HG03442 (cell line): ENCODE data around the gene CCDC106.
A peak's percentile ranks its signal among the peaks of the same experiment; 100 is the strongest.

Experiments used
- ATAC-seq: cut with Tn5 transposase; IDR thresholded peaks from one replicate; pipeline ENCODE4 v1.9.1; 2021; ENCODE audit warnings: mild to moderate bottlenecking, moderate library complexity; ENCODE audit not compliant: unreplicated experiment

Gene CCDC106

GRCh38 chr19:55649268-55650125, 1.5 kb downstream of the CCDC106 start:
- no peak for ATAC-seq

- no peak for ATAC-seq
Measured at GRCh38 chr19:55650126-55650557, 2.1 kb downstream of the CCDC106 start.

GRCh38 chr19:55650602-55651230, 2.7 kb downstream of the CCDC106 start:
- ATAC-seq = no peak

DNA sequence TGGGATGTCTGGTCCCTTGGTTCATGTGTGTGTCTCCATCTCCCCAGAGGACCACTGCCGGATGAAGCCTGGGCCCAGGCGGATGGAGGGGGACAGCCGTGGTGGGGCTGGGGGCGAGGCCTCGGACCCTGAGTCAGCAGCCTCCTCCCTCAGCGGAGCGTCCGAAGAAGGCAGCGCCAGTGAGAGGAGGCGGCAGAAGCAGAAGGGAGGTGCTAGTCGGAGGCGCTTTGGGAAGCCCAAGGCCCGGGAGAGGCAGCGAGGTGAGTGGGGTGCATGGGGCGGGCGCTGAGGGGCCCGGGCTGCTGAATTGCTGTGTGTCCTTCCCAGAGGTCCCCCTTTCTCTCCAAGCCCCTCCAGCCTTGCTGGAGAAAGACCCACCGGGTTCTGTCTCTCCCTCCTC, 3.2 kb downstream of the CCDC106 start:
- ATAC-seq = no peak

- no peak for ATAC-seq
Measured at GRCh38 chr19:55652311-55653128, 4.5 kb downstream of the CCDC106 start.

DNA sequence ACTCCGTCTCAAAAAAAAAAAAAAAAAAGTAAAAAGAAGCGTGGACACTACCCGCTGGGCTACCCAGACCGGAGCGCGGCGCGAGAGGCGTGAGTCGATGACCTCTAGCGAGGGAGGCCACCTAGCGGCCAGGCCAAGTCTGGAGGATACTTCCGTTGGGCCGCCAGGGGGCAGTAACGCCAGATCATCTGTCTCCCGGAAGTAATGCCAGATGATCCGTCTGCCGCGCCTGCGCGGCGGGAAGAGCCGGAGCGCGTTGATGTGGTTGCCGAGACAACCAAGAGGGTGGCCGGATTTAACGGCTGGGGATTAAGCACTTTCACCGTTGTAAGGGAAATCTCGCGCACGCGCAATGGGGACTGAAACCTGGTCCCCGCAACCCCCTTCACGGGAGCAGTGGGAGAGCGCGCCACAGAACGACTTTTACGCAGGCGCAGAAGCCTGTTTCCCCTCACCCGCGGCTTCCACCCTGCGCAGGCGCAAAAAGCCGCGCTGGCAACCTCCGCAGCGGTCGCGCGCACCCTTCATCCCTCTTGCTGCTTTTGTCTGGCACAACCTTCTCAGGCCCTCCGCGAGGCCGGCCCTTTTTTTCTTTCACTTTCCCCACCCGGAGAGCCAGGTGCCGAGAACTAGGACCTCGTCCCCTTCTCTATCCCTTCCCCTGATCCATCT, 5.8 kb downstream of the CCDC106 start:
- peak; percentile 35 for ATAC-seq

DNA sequence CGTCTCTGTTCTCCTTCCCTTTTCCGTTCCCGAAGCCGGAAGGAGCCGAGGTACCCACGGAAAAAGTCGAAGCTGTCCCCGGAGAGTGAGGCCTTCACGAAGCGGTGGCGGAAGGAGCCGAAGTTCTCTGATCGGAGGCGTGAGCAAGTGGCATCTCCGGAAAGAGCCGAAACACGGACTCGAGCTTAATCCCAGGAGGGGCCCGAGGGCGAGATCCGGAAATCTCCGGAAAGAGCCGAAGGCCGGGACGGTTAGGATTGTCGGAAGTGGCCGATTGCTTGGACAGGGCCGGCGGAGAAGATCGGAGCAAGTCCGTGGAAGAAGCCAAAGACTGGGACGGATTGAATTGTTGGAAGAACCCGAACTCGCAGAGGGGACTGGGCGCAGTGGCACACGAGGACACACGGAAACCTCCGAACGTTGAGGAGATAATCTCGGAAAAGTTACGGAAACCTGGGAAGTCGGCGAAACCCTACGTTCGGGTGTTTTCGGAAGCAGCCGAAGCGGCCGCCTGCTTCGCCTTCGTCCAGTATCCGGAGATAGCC, 6.4 kb downstream of the CCDC106 start:
- peak; percentile 51 for ATAC-seq

DNA sequence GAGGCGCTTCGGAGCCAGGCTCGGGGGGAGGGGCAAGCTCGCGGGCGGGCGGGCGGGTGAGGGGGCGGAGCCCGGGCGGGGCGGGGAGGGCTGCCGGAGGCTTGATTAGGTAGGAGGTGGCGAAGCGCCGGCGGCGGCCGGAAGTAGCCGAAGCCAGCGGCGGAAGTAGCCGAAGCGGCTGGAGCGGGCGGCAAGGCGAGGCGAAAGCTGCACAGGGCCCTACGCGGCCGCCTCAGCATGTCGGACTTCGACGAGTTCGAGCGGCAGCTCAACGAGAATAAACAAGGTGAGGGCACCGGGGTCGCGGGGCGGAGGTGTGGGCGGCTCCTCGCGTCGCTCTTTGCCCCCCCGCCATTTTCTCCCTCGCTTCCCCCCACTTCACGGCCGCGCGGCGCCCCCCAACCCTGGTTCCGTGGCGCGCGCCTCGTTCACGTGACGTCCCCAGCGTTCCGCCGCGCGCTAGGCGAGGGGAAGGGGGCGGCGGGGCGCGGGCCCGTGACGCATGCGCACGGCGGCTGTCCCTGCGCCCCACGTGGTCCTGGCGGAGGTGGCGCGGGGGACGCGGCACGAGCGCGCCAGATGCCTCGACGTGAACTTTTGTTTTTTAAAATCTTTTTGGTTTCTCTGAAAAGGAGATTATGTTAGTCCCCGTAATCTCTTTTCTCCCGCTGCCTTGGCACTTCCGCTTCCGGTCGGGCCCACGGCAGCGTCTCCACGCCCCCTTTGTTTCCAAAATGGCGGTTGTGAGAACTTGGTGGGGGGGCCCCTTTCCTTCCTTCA, 7.0 kb downstream of the CCDC106 start, which contains the start of gene U2AF2:
Gene U2AF2, plus strand, starts transcription at position 168 of the 780 bp plus-strand sequence. Its CDS starts 70 bp downstream, at position 238.
- peak; percentile 30 for ATAC-seq

GRCh38 chr19:55655648-55656040, 7.6 kb downstream of the CCDC106 start:
- no peak for ATAC-seq

DNA sequence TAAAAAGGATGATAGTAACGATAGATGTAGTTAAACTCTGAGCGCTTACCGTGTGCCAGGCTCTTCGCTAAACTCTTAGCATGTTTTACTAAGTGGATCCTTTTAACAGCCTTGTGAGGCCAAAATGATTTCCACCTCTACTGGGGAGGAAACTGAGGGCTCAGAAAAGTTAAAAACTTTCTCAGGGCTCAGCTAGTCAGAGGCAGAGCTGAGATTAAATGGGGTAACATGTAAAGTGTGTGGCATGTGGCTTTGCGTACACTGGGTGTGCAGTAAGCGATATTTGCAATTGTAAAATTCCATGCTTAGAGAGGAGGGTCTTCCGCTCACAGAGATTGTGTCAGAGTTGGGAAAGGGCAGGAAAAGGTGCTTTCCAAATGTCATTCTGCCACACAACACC, 8.5 kb downstream of the CCDC106 start:
- no peak for ATAC-seq

- ATAC-seq = no peak
Measured at GRCh38 chr19:55656988-55657747, 9.2 kb downstream of the CCDC106 start.

DNA sequence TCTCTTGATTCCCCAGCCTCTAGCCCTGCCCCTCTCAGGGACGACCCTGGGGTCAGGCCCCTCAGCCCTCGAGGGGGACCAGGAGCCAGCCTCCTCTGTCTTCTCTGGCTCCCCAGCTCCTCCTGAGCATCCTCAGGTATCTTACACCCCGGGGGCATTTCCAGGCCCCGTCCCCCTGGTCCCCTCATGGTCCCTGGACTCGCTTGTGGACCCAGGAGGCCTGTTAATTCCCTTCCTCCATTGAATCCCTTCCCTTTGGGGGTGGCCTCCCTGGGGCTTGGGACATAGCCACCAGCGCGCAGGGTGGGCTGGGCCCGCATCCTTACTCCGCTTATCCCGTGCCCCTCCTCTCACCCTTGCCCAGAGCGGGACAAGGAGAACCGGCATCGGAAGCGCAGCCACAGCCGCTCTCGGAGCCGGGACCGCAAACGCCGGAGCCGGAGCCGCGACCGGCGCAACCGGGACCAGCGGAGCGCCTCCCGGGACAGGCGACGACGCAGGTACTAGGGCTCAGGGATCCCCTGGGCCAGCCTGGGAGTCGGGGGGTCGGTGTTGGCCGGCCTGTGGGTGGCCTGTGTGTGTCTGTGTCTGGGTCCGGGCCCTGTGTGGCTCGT, 10.9 kb downstream of the CCDC106 start:
- ATAC-seq = no peak

DNA sequence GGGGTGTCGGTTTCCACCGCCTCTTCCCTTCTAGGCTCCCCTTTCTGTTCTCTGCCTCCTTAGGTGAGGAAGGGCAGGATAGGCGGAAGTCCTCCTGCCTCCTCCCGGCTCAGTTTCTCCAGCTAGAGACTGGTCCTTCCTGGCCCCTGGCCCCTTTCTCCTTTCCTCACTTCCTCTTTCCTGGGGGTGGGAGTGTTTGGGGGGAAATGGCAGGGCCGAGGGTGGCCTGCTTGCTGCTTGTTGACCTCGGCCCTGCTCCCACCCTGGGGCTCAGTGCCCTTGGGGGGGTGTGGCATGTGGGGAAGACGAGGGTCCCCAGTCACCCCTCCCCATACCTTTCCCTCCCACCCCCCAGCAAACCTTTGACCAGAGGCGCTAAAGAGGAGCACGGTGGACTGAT, 11.8 kb downstream of the CCDC106 start:
- ATAC-seq = no peak

GRCh38 chr19:55660404-55660803, 12.4 kb downstream of the CCDC106 start:
- ATAC-seq = no peak

- ATAC-seq = no peak
Measured at GRCh38 chr19:55660991-55661390, 13.0 kb downstream of the CCDC106 start.

- no peak for ATAC-seq
Measured at GRCh38 chr19:55661826-55662225, 13.8 kb downstream of the CCDC106 start.

- no peak for ATAC-seq
Measured at GRCh38 chr19:55663846-55664536, 16.0 kb downstream of the CCDC106 start.
